H1 (cell line): Measurements from ENCODE around the gene FAM167B. TPM values are rescaled to one million over a fixed set of nuclear protein-coding genes. Genes with fewer than 3 reads are reported as not detected.

Source experiments
- BRCA1 ChIP-seq: IDR thresholded peaks from 2 replicates; pipeline ENCODE4 v1.6.1; 2012; ENCODE audit warnings: low read depth, low read length, improper control_type of control experiment
- CREB1 ChIP-seq: IDR thresholded peaks from 2 replicates; pipeline ENCODE4 v1.6.1; 2012; ENCODE audit warnings: inconsistent platforms
- KDM5A ChIP-seq: fragments of 200-600 bp; IDR thresholded peaks from 2 replicates; pipeline ENCODE4 v1.7.1; 2012; ENCODE audit warnings: mild to moderate bottlenecking, low read length, inconsistent platforms, mixed read lengths
- RNF2 ChIP-seq: fragments of 200-900, 300-1000 bp; sonication (generic); IDR thresholded peaks from 2 replicates; pipeline ENCODE4 v1.7.1; 2016; ENCODE audit warnings: borderline replicate concordance, low read depth, mild to moderate bottlenecking, antibody characterized with exemption, low read length; ENCODE audit not compliant: poor library complexity, severe bottlenecking; ENCODE audit errors: missing control alignments
- RXRA ChIP-seq: IDR thresholded peaks from 2 replicates; pipeline ENCODE4 v1.6.1; 2011; ENCODE audit warnings: low read depth, mild to moderate bottlenecking, low read length, moderate library complexity; ENCODE audit not compliant: insufficient read depth
- SP1 ChIP-seq: IDR thresholded peaks from 2 replicates; pipeline ENCODE4 v1.6.1; 2011; ENCODE audit warnings: low read depth, low read length
- ZNF274 ChIP-seq: IDR thresholded peaks from 2 replicates; pipeline ENCODE4 v1.7.0; 2012; ENCODE audit warnings: low read length, borderline replicate concordance; ENCODE audit errors: extremely low read depth
- polyA plus RNA-seq, 7 experiments: library from polyadenylated mRNA; depleted of rRNA in 3 of 7; stranded (reverse) in 5 of 7; unstranded in 2 of 7; fragments of >200 nt in 5 of 7; fragments of 200-250 nt in 2 of 7; gene quantifications; 1 replicate in 5 of 7; 2 replicates in 1 of 7; 4 replicates in 1 of 7; pipeline versions ENCODE4 v1.2.1 to v1.2.3, GENCODE V29; 2011 to 2013; ENCODE audit warnings: missing spikeins in 2 of 7, mixed read lengths in 2 of 7
- total RNA-seq: library from RNA; stranded (reverse); fragmentation: NEBNext Ultra II Directional; extraction: Animal tissue kit (Norgen Biotek cat#: 25700); gene quantifications from 2 replicates; pipeline ENCODE4 v1.2.1, GENCODE V29; 2021

The FAM167B gene
- total and polyA plus RNA-seq, 2 of the 8 experiments (the other 6 are each of a cell fraction or from before 2014, with no cell fraction given), result 2.8 to 3.9 TPM

DNA sequence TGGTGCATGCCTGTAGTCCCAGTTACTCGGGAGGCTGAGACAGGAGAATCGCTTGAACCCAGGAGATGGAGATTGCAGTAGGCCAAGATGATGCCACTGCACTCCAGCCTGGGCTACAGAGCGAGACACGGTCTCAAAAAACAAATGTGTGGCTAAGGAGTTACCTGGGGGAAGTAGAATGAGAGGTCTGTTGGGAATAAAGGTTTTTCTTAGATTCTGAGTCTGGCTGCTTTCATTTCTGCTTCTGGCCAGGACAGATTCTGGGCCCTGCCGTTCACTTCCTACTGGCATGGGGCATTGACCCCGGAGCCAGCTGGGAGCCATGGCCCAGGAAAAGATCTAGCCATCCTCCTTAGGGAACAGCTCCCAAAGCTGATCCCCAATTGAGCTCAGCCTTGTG is 38.6 kb upstream of the FAM167B start (continued):
- no peak for TF ChIP-seq BRCA1
- TF ChIP-seq KDM5A, result no peak
- no peak for TF ChIP-seq RXRA
- TF ChIP-seq CREB1, result no peak
- TF ChIP-seq RNF2, result no peak
- TF ChIP-seq ZNF274, result no peak
- TF ChIP-seq SP1, result no peak
- TF ChIP-seq, all 59 proteins: peak for 0
